PC-3 (cell line): ENCODE data around the gene RDH16.

Experiments
- EZH2 ChIP-seq: fragments of 300-600 bp; sonication (generic); IDR thresholded peaks from one replicate; pipeline ENCODE4 v1.6.1; 2017; ENCODE audit warnings: antibody characterized with exemption, mild to moderate bottlenecking, low read length; ENCODE audit not compliant: unreplicated experiment
- EZH2phosphoT487 ChIP-seq: fragments of 300-600 bp; sonication (generic); IDR thresholded peaks from 2 replicates; pipeline ENCODE4 v1.6.1; 2018; ENCODE audit warnings: mild to moderate bottlenecking, antibody characterized with exemption, low read length, borderline replicate concordance
- TF ChIP-seq, protein P1 (sequence below): fragments of 300-600 bp; sonication (generic); conservative IDR thresholded peaks from 2 replicates; pipeline ENCODE4 v1.5.1; 2017; ENCODE audit warnings: antibody characterized with exemption, low read depth, mild to moderate bottlenecking, low read length

DNA sequence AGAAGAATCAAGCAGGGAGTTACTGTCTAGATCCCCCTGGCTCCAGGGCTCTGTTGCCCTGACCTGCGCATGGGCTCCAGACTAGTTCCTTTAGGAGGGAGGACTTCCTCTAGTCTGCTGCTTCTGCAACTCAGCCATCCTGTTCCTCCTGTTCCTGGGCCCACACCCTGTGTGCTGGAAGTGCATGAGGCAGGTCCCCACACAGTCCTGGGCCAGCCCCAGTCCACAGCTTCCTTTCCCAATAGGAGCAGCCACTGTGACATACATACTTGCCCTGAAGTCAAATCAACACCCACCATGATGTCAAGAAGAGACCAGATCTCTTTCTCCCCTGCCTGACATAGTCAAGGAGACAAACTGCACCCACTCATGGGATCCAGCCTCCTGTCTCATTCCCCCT, 24.5 kb downstream of the RDH16 start:
- TF ChIP-seq, protein P1, sequence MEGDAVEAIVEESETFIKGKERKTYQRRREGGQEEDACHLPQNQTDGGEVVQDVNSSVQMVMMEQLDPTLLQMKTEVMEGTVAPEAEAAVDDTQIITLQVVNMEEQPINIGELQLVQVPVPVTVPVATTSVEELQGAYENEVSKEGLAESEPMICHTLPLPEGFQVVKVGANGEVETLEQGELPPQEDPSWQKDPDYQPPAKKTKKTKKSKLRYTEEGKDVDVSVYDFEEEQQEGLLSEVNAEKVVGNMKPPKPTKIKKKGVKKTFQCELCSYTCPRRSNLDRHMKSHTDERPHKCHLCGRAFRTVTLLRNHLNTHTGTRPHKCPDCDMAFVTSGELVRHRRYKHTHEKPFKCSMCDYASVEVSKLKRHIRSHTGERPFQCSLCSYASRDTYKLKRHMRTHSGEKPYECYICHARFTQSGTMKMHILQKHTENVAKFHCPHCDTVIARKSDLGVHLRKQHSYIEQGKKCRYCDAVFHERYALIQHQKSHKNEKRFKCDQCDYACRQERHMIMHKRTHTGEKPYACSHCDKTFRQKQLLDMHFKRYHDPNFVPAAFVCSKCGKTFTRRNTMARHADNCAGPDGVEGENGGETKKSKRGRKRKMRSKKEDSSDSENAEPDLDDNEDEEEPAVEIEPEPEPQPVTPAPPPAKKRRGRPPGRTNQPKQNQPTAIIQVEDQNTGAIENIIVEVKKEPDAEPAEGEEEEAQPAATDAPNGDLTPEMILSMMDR, result no peak
- TF ChIP-seq EZH2 (no peak), EZH2phosphoT487 (no peak)
